Esophagus (tissue), 2 donors: Measurements from ENCODE around the gene LCE2B. TPM values are rescaled to one million over a fixed set of nuclear protein-coding genes. Genes with fewer than 3 reads are reported as not detected.
"Not testable (repeated sequence)": the region's sequence is repeated elsewhere in the genome, so short reads cannot be mapped to it uniquely, and the experiment has no call there.

ENCODE experiments used
- H3K27ac ChIP-seq, 2 donors: one replicate each; pipeline ENCODE4 v1.5.1; 2013; ENCODE audit warnings: low read depth in 2 of 2, mild to moderate bottlenecking in 2 of 2, inconsistent platforms in 1 of 2, low read length in 1 of 2, moderate library complexity in 1 of 2
- H3K27me3 ChIP-seq, 2 donors: one replicate each; pipeline ENCODE4 v1.6.1; 2013; ENCODE audit warnings: low read length in 2 of 2, control low read depth in 1 of 2, mild to moderate bottlenecking in 1 of 2; ENCODE audit not compliant: insufficient read depth in 2 of 2, control insufficient read depth in 1 of 2
- H3K36me3 ChIP-seq, 2 donors: one replicate each; pipeline ENCODE4 v1.6.1; 2013; ENCODE audit warnings: low read length in 1 of 2; ENCODE audit not compliant: control insufficient read depth in 2 of 2, insufficient read depth in 2 of 2
- H3K4me1 ChIP-seq, 2 donors: one replicate each; pipeline ENCODE4 v1.6.1; 2013; ENCODE audit warnings: low read length in 1 of 2; ENCODE audit not compliant: control insufficient read depth in 2 of 2, insufficient read depth in 2 of 2
- H3K4me3 ChIP-seq, 2 donors: one replicate each; pipeline ENCODE4 v1.5.1; 2013; ENCODE audit warnings: low read length in 2 of 2, mild to moderate bottlenecking in 2 of 2, low read depth in 1 of 2, moderate library complexity in 1 of 2
- H3K9me3 ChIP-seq, 2 donors: one replicate each; pipeline ENCODE4 v1.6.1; 2013; ENCODE audit warnings: mild to moderate bottlenecking in 2 of 2, low read depth in 1 of 2, low read length in 1 of 2, moderate library complexity in 1 of 2; ENCODE audit not compliant: control insufficient read depth in 2 of 2, insufficient read depth in 1 of 2
- WGBS, 2 donors: extraction: QIAGEN DNeasy Blood & Tissue Kit; methylation state at CpG; one replicate each; pipeline ENCODE4 v1.1.7; 2013; 5-methylcytosine and 5-hydroxymethylcytosine counted together
- polyA plus RNA-seq, 2 donors: library from polyadenylated mRNA; stranded (reverse); fragments of 200-250 nt; gene quantifications; one replicate each; pipeline ENCODE4 v1.2.3, GENCODE V29; 2013
- donor health status: healthy with polysubstance abuse.
- donor health status: Bipolar disorder and iron deficiency.

LCE2B gene
- polyA plus RNA-seq, 2 donors: not detected

GRCh38 chr1:152666171-152666570, 19.8 kb upstream of the LCE2B start:
- 93 to 96% methylated on average over 1 of the region's 1 CpG for WGBS, 2 donors
- not testable (repeated sequence) for H3K36me3 ChIP-seq, H3K9me3 ChIP-seq, H3K4me3 ChIP-seq, H3K27me3 ChIP-seq, H3K27ac ChIP-seq, H3K4me1 ChIP-seq

GRCh38 chr1:152667648-152668047, 18.3 kb upstream of the LCE2B start:
- Histone ChIP-seq H3K27me3 (peaks cover 0 to 3% of the 10 kb centered on the region in 2 donors), H3K4me3 (no peak overlapping the region), H3K36me3 (no peaks in the 10 kb centered on the region), H3K4me1 (no peaks in the 10 kb centered on the region), H3K27ac (no peak overlapping the region), H3K9me3 (no peaks in the 10 kb centered on the region)
- WGBS, 2 donors: 85 to 90% methylated on average over 5 of the region's 5 CpGs

- Histone ChIP-seq H3K9me3 (no peaks in the 10 kb centered on the region), H3K36me3 (no peaks in the 10 kb centered on the region), H3K27me3 (peaks cover 0 to 3% of the 10 kb centered on the region in 2 donors), H3K27ac (no peak overlapping the region), H3K4me1 (no peaks in the 10 kb centered on the region), H3K4me3 (no peak overlapping the region)
- 37 to 46% methylated on average over 2 of the region's 2 CpGs for WGBS, 2 donors
Measured at GRCh38 chr1:152673016-152673415, 12.9 kb upstream of the LCE2B start.

- not testable (repeated sequence) for H3K27ac ChIP-seq, H3K4me3 ChIP-seq, H3K4me1 ChIP-seq, H3K9me3 ChIP-seq, H3K27me3 ChIP-seq, H3K36me3 ChIP-seq
- WGBS, 2 donors: 80 to 86% methylated on average over 3 of the region's 3 CpGs
Measured at GRCh38 chr1:152674983-152675382, 10.9 kb upstream of the LCE2B start, which contains the start of gene LCE2C. Gene LCE2C (plus strand): TSS chr1:152675279. CDS start chr1:152676016, 737 bp downstream.

GRCh38 chr1:152679459-152679858, 6.5 kb upstream of the LCE2B start:
- H3K27me3 ChIP-seq: no peaks in the 10 kb centered on the region
- no peaks in the 10 kb centered on the region for H3K4me1 ChIP-seq
- no peak overlapping the region for H3K4me3 ChIP-seq
- H3K27ac ChIP-seq: no peak overlapping the region
- H3K9me3 ChIP-seq: no peaks in the 10 kb centered on the region
- WGBS, 2 donors: 61 to 75% methylated on average over 6 of the region's 6 CpGs
- H3K36me3 ChIP-seq: no peaks in the 10 kb centered on the region

GRCh38 chr1:152681616-152682015, 4.3 kb upstream of the LCE2B start:
- no peak overlapping the region for H3K27ac ChIP-seq
- no peaks in the 10 kb centered on the region for H3K9me3 ChIP-seq
- H3K36me3 ChIP-seq: no peaks in the 10 kb centered on the region
- no peaks in the 10 kb centered on the region for H3K27me3 ChIP-seq
- 57 to 59% methylated on average over 2 of the region's 2 CpGs for WGBS, 2 donors
- H3K4me1 ChIP-seq: no peaks in the 10 kb centered on the region
- no peak overlapping the region for H3K4me3 ChIP-seq

- Histone ChIP-seq H3K27me3 (no peaks in the 10 kb centered on the region), H3K9me3 (no peaks in the 10 kb centered on the region), H3K4me3 (no peak overlapping the region), H3K36me3 (no peaks in the 10 kb centered on the region), H3K27ac (no peak overlapping the region), H3K4me1 (no peaks in the 10 kb centered on the region)
Measured at GRCh38 chr1:152683846-152684245, 2.1 kb upstream of the LCE2B start.

- WGBS, 2 donors: 57 to 64% methylated on average over 4 of the region's 4 CpGs
- Histone ChIP-seq H3K27ac (no peak within 1 kb of the TSS), H3K36me3 (no peaks in the 10 kb centered on the region), H3K4me1 (no peaks in the 10 kb centered on the region), H3K4me3 (no peak within 1 kb of the TSS), H3K27me3 (no peaks in the 10 kb centered on the region), H3K9me3 (no peaks in the 10 kb centered on the region)
Measured at GRCh38 chr1:152697701-152698600, 12.0 kb downstream of the LCE2B start, which contains the start of gene LCE2A. Gene LCE2A (plus strand): TSS chr1:152698345. CDS start chr1:152698902, 557 bp downstream.

- Histone ChIP-seq H3K36me3 (no peaks in the 10 kb centered on the region), H3K9me3 (no peaks in the 10 kb centered on the region)
- WGBS, 2 donors: 86 to 87% methylated on average over 4 of the region's 4 CpGs
Measured at GRCh38 chr1:152699746-152700145, 13.8 kb downstream of the LCE2B start.

GRCh38 chr1:152707860-152708259, 21.9 kb downstream of the LCE2B start, which contains the start of gene LCE4A:
Gene LCE4A (plus strand): TSS chr1:152708160. CDS start chr1:152709076, 916 bp downstream.
- Histone ChIP-seq H3K4me1 (no peaks in the 10 kb centered on the region), H3K27ac (no peak within 1 kb of the TSS), H3K27me3 (no peaks in the 10 kb centered on the region), H3K4me3 (no peak within 1 kb of the TSS), H3K36me3 (no peaks in the 10 kb centered on the region), H3K9me3 (no peaks in the 10 kb centered on the region)
- 76% methylated on average over 2 of the region's 2 CpGs for WGBS, 2 donors

More at GRCh38 chr1:152699746-152700145, 13.8 kb downstream of the LCE2B start:
- Histone ChIP-seq H3K27ac (no peak overlapping the region), H3K27me3 (no peaks in the 10 kb centered on the region), H3K4me1 (no peaks in the 10 kb centered on the region), H3K4me3 (no peak overlapping the region)
